Astrocyte of the cerebellum (primary cell): ENCODE data around the gene AHDC1.

Experiments
- DNase-seq: peaks from one replicate; pipeline ENCODE4 v3.0.0-alpha.2; 2011; ENCODE audit warnings: low read depth
- H3K4me3 ChIP-seq: 2 replicates; pipeline ENCODE4 v1.5.1; 2011; ENCODE audit warnings: mild to moderate bottlenecking, low read depth, low read length, moderate library complexity
- in situ Hi-C: cut with HindIII; loops from 2 replicates; pipeline ENCODE4 v1.10.0; 2017; ENCODE audit warnings: low sequenced_read_pairs
- TF ChIP-seq, protein P1 (sequence below): IDR thresholded peaks from 2 replicates; pipeline ENCODE4 v1.5.1; 2012; ENCODE audit warnings: low read length, low read depth, moderate library complexity, mild to moderate bottlenecking; ENCODE audit errors: missing control alignments

The AHDC1 gene

DNA sequence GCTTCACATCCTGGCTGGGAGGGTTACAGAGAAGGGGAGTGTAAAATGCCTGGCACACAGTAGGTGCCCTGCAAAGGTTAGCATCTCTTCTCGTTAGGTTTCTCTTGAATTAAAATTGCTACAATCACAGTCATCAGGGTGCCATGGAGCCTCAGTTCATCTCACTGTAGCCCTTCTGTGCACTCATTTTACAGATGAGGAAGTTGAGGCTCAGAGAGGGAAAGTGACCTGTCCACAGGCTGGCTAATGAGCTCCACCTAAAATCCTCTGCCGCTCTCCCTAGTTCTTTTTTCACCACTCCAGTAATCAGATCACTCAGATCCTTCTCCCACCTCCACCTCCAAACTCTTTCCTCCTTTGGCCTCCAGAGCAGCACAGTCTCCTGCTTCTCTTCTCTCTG is 13.5 kb upstream of the AHDC1 start:
- TF ChIP-seq, protein P1, sequence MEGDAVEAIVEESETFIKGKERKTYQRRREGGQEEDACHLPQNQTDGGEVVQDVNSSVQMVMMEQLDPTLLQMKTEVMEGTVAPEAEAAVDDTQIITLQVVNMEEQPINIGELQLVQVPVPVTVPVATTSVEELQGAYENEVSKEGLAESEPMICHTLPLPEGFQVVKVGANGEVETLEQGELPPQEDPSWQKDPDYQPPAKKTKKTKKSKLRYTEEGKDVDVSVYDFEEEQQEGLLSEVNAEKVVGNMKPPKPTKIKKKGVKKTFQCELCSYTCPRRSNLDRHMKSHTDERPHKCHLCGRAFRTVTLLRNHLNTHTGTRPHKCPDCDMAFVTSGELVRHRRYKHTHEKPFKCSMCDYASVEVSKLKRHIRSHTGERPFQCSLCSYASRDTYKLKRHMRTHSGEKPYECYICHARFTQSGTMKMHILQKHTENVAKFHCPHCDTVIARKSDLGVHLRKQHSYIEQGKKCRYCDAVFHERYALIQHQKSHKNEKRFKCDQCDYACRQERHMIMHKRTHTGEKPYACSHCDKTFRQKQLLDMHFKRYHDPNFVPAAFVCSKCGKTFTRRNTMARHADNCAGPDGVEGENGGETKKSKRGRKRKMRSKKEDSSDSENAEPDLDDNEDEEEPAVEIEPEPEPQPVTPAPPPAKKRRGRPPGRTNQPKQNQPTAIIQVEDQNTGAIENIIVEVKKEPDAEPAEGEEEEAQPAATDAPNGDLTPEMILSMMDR, result no peak
- no peak overlapping the region for H3K4me3 ChIP-seq
- in situ Hi-C loops, result loop anchor here (5.0 kb wide), 1 partner anchor 205 kb away; no protein-coding TSS in a partner anchor
- DNase-seq, result no peak

DNA sequence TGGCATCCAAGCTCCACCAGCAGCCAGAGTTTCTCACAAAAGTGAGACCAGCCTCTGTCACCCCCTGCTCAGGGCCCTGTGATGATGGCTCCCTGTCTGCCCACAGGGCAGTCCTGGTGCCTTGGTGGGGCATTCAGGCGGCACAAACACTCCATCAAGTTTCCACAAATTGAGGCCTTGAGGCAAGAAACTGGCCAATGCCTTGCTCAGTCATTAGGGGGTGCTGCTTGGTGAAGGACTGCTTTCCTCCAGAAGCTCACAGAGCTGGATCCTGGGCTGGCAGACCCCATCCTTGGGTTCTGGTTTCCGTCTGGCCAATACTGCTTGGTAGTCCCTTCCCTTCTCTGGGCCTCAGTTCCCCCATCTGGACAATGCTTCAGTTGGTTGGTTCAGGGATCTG is 12.5 kb upstream of the AHDC1 start:
- in situ Hi-C loops, result loop anchor here (5.0 kb wide), 1 partner anchor 204 kb away; no protein-coding TSS in a partner anchor
- DNase-seq, result no peak
- TF ChIP-seq, protein P1, result no peak
- H3K4me3 ChIP-seq, result no peak overlapping the region

DNA sequence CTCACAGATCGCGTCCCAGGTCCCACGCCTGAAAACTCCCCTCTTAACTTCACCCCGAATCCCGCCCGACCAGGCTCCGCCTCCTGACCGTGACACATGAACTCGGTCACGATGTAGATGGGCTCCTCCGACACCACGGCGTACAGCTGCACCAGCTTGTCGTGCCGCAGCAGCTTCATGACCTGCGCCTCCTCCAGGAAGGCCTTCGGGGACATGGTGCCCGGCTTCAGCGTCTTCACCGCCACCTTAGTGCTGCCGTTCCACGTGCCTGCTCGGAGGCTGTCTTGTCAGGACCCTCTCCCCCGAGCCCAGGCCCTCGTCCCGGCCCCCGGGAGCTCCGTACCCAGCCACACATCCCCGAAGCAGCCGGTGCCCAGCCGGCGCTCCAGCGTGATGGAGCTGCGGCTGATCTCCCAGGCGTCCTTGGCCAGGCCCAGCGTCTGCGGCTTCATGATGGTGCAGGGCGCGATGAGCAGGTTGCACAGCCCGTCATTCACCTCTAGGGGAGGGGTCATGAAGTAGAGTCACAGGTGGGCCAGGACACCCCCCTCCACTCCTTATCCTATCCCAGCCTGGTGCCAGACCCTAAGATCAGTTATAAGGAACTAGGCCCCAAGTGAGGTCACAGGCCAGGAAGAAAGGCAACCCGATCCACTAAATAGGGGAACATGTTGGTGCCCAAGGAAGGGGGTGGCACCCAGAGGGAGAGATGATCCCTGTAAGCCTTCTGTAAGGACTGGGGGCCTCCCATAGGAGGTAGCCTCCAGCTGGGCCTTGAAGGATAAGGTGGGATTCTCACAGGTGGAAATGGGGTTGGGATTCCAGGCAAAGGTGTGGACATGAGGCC is 11.6 kb upstream of the AHDC1 start:
- H3K4me3 ChIP-seq, result no peak overlapping the region
- DNase-seq, result no peak
- in situ Hi-C loops, result loop anchor here (5.0 kb wide), 1 partner anchor 203 kb away; no protein-coding TSS in a partner anchor
- TF ChIP-seq, protein P1, result no peak

DNA sequence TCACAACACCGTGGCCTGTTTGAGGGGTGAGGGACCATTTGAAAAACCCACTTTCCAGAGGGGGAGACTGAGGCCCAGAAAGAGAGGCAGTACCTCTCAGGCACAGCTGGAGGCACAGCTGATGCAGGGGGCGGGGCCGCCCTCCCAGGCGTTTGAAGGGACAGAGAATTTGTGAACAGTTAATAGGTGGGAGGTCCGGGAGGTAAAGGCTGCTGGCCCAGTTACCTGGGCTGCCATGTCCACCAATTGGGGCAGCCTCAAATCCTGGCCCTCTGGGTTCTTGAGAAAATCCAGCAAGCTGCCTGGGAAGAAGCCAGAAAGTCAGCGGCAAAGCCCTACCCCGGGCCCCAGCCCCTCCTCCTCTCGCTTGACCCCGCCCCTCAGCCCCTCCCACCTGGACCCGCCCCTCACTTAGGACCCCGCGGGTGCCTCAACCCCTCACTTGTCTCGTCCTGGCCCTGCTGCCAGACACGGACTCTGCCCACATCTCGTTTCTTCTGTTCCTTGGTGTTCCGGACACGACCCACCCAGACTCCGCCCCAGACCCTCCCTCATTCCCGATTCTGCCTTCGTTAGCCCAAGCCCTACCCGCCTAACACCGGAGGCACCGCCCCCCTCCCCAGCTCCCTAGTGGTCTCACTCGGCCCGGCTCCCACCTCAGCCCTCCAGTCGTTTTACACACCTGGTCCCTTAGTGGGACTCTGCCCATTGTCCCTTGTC is 10.8 kb upstream of the AHDC1 start:
- TF ChIP-seq, protein P1, result no peak
- H3K4me3 ChIP-seq, result no peak overlapping the region
- DNase-seq, result no peak
- in situ Hi-C loops, result loop anchor here (5.0 kb wide), 1 partner anchor 202 kb away; no protein-coding TSS in a partner anchor

DNA sequence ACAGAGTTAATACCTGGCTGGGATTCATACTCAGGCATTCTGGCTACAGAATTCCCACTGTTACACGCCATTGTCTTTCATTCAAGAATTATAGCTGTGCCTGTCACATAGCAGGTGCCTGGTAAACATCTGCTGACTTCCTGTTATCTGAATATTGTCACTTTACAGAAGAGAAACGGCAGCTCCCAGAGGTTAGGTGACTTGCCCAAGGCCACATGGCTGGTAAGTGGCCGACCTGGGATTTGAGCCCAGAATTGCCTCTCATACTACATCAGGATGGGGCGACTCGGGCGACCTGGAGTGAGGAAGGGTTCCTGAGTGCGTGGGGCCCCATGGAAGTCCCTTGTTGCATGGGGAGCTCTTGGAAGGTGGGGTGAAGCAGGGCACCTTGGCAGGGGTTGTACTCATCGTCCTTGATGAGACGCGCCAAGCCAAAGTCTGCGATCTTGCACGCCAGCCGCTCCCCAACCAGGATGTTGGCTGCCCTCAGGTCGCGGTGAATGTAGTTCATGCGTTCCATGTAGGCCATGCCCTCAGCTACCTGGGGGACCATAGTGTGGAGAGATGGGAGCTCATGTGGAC is 10.2 kb upstream of the AHDC1 start:
- no peak for DNase-seq
- no peak overlapping the region for H3K4me3 ChIP-seq
- TF ChIP-seq, protein P1, result no peak
- in situ Hi-C loops, result no loop called here

DNA sequence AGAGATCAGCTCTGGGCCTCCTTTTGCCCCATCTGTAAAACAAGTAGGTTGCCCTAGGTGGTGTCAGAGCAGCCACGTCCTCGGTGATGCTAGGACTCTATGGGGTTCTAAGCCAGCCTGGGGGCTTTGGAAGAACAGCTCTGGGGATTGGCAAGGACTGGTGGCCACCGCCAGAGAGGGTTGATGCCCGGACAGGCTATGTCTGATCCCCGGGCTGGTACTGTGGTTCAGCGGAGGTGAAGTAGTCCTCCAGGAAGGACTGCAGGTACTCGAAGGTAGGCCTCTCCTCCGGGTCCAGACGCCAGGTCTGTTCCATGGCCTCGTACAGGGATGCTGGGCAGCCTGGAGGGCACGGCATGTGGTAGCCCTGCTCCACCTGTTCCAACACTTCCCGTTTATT is 8.8 kb upstream of the AHDC1 start:
- TF ChIP-seq, protein P1, result no peak
- H3K4me3 ChIP-seq, result no peak overlapping the region
- DNase-seq, result no peak
- in situ Hi-C loops, result no loop called here
